Activated CD4-positive, alpha-beta T cell treated with anti-CD3 and anti-CD28 coated beads, Interleukin-2, amount 10 ng/mL, durations not matched to agents 24 days and 14 days (primary cell): Measurements from ENCODE around the gene EIF1AD. TPM values are rescaled to one million over a fixed set of nuclear protein-coding genes. Genes with fewer than 3 reads are reported as not detected.

Experiments used
- DNase-seq: peaks from one replicate; pipeline ENCODE4 v3.0.0; 2022
- H3K27ac Mint-ChIP-seq: one replicate; pipeline ENCODE4 v1.8.0; 2022; ENCODE audit warnings: mild to moderate bottlenecking, mixed read lengths
- H3K27me3 Mint-ChIP-seq: one replicate; pipeline ENCODE4 v1.8.0; 2022; ENCODE audit warnings: mixed read lengths
- H3K36me3 Mint-ChIP-seq: one replicate; pipeline ENCODE4 v1.8.0; 2022; ENCODE audit warnings: low read depth, mild to moderate bottlenecking, mixed read lengths
- H3K4me1 Mint-ChIP-seq: one replicate; pipeline ENCODE4 v1.8.0; 2021; ENCODE audit warnings: mixed read lengths
- H3K4me3 Mint-ChIP-seq: one replicate; pipeline ENCODE4 v1.8.0; 2022; ENCODE audit warnings: mild to moderate bottlenecking, moderate library complexity, mixed read lengths
- H3K9me3 Mint-ChIP-seq: one replicate; pipeline ENCODE4 v1.8.0; 2021; ENCODE audit warnings: mixed read lengths
- intact Hi-C: fragments of 100-400 bp; cut with micrococcal nuclease; formaldehyde crosslinking; loops from one replicate; pipeline ENCODE4 v1.15.1; 2023
- total RNA-seq: library from RNA; stranded (reverse); gene quantifications from 2 replicates; pipeline ENCODE4 v1.2.3, GENCODE V29; 2022

The EIF1AD gene
- total RNA-seq, 1 donor from 2014 or later: 64.9 TPM

GRCh38 chr11:65977621-65978390 is 24.2 kb downstream of the EIF1AD start:
- intact Hi-C loops: no loop called here
- DNase-seq: no peak
- H3K27me3 Mint-ChIP-seq: no peaks in the 10 kb centered on the region
- H3K27ac Mint-ChIP-seq: no peak overlapping the region
- H3K4me1 Mint-ChIP-seq: peaks cover 5% of the 10 kb centered on the region
- peaks cover 42% of the 10 kb centered on the region for H3K36me3 Mint-ChIP-seq
- no peaks in the 10 kb centered on the region for H3K9me3 Mint-ChIP-seq
- no peak overlapping the region for H3K4me3 Mint-ChIP-seq

DNA sequence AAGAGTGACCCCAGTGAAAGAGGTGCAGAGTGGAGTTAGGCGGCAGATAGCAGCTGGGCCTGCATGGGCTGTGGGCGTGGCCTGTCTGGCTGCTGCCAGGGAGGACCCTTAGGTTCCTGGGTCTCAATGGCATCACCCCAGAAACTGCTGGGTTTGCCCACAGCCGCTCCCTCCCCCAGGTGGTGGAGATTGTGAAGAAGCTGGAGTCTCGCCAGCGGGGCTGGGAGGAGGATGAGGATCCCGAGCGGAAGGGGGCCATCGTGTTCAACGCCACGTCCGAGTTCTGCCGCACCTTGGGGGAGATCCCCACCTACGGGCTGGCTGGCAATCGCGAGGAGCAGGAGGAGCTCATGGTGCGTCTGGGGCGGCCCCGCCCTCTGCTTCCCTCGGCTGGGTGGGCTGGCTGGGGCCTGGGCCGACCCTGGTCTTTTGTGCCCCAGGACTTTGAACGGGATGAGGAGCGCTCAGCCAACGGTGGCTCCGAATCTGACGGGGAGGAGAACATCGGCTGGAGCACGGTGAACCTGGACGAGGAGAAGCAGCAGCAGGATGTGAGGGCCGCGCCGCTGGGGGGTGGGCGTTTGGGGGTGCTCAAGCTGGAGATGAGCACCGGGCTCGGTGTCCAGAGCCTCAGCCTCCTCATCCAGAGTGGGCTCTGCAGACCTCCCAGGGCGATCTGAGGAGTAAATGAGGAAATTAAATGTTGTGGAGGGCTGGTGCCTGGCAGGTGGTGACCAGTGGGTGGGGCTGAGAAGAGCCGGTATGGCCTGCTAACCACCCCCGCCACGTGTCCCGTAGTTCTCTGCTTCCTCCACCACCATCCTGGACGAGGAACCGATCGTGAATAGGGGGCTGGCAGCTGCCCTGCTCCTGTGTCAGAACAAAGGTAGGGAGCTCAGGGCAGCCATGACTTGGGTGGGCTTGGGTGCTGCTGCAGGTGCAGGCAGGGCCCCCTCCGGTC is 25.5 kb downstream of the EIF1AD start:
- no peak for DNase-seq
- peaks cover 5% of the 10 kb centered on the region for H3K4me1 Mint-ChIP-seq
- intact Hi-C loops: no loop called here
- H3K27me3 Mint-ChIP-seq: no peaks in the 10 kb centered on the region
- H3K36me3 Mint-ChIP-seq: peaks cover 53% of the 10 kb centered on the region
- H3K27ac Mint-ChIP-seq: no peak overlapping the region
- no peaks in the 10 kb centered on the region for H3K9me3 Mint-ChIP-seq
- H3K4me3 Mint-ChIP-seq: no peak overlapping the region

- no peak overlapping the region for H3K4me3 Mint-ChIP-seq
- H3K27me3 Mint-ChIP-seq: no peaks in the 10 kb centered on the region
- intact Hi-C loops: no loop called here
- DNase-seq: no peak
- H3K36me3 Mint-ChIP-seq: peaks cover 53% of the 10 kb centered on the region
- H3K27ac Mint-ChIP-seq: no peak overlapping the region
- no peaks in the 10 kb centered on the region for H3K9me3 Mint-ChIP-seq
- H3K4me1 Mint-ChIP-seq: peaks cover 5% of the 10 kb centered on the region
Measured at GRCh38 chr11:65975771-65976170, 26.2 kb downstream of the EIF1AD start.

GRCh38 chr11:65973439-65974110 is 28.4 kb downstream of the EIF1AD start:
- H3K4me1 Mint-ChIP-seq: peaks cover 2% of the 10 kb centered on the region
- no peak overlapping the region for H3K27ac Mint-ChIP-seq
- no peak overlapping the region for H3K4me3 Mint-ChIP-seq
- no peaks in the 10 kb centered on the region for H3K27me3 Mint-ChIP-seq
- DNase-seq: no peak
- H3K9me3 Mint-ChIP-seq: no peaks in the 10 kb centered on the region
- intact Hi-C loops: no loop called here
- H3K36me3 Mint-ChIP-seq: peaks cover 59% of the 10 kb centered on the region

- Mint-ChIP-seq H3K9me3 (no peaks in the 10 kb centered on the region), H3K36me3 (peaks cover 61% of the 10 kb centered on the region), H3K27me3 (no peaks in the 10 kb centered on the region), H3K4me3 (no peak overlapping the region), H3K27ac (no peak overlapping the region), H3K4me1 (peaks cover 4% of the 10 kb centered on the region)
- intact Hi-C loops: no loop called here
- no peak for DNase-seq
Measured at GRCh38 chr11:65972116-65972515, 29.8 kb downstream of the EIF1AD start.

DNA sequence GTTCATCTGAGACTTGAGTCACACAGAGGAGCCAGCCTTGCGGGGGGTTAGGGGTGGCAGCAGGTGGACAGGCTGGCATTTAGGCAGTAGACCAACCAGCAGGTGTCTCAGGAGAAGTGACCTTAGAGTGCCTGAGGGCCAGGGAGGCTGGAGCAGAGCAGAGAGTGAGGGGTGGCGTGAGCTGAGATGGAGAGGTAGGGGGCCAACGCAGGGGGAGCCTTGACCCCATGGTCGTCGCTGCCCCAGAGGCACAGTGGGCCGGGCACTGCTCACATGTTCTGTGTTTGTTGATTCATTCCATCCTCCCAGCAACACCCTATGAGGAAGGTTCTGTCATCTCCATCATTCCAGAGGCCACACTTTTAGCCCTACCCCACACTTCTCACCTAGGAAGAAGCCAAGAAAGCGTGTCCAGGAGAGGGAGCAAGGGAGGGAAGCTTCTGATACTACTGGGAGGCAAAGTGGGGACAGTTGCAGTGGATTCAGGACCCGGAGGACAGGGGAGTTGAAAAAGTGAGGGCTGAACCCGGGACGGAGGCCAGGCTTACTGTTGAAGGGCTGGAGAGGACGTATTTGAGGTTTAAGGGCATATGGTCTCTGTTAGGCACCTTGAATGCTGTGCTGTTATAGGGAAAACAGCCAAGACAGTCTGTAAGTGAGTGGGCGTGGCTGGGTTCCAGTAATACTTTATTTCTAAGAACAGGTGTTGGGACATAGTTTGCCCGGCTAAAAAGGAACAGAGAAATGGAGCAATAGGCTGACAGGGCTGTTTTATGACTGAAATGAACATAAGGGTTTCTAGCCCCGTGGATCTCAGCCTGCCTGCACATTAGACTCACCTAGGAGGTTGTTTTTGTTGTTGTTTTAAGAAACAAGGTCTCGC is 33.1 kb downstream of the EIF1AD start:
- intact Hi-C loops: no loop called here
- Mint-ChIP-seq H3K27me3 (no peaks in the 10 kb centered on the region), H3K9me3 (no peaks in the 10 kb centered on the region), H3K4me3 (no peak overlapping the region), H3K27ac (no peak overlapping the region), H3K4me1 (peaks cover 6% of the 10 kb centered on the region), H3K36me3 (peaks cover 72% of the 10 kb centered on the region)
- DNase-seq: no peak

- Mint-ChIP-seq H3K9me3 (no peaks in the 10 kb centered on the region), H3K27ac (no peak overlapping the region), H3K4me1 (peaks cover 19% of the 10 kb centered on the region), H3K36me3 (peaks cover 70% of the 10 kb centered on the region), H3K4me3 (no peak overlapping the region), H3K27me3 (no peaks in the 10 kb centered on the region)
- intact Hi-C loops: no loop called here
- no peak for DNase-seq
Measured at GRCh38 chr11:65967329-65967934, 34.5 kb downstream of the EIF1AD start.

GRCh38 chr11:65965986-65966762 is 35.8 kb downstream of the EIF1AD start:
- intact Hi-C loops: no loop called here
- Mint-ChIP-seq H3K4me1 (peaks cover 25% of the 10 kb centered on the region), H3K27ac (no peak overlapping the region), H3K4me3 (no peak overlapping the region), H3K36me3 (peaks cover 68% of the 10 kb centered on the region), H3K27me3 (peaks cover 1% of the 10 kb centered on the region), H3K9me3 (no peaks in the 10 kb centered on the region)
- DNase-seq: no peak

GRCh38 chr11:65964906-65965305 is 37.1 kb downstream of the EIF1AD start:
- Mint-ChIP-seq H3K36me3 (peaks cover 61% of the 10 kb centered on the region), H3K27me3 (peaks cover 1% of the 10 kb centered on the region), H3K4me1 (peaks cover 30% of the 10 kb centered on the region), H3K4me3 (no peak overlapping the region), H3K9me3 (no peaks in the 10 kb centered on the region), H3K27ac (no peak overlapping the region)
- no peak for DNase-seq
- intact Hi-C loops: no loop called here

- peak overlapping the region; percentile 90 for H3K4me3 Mint-ChIP-seq
- H3K27ac Mint-ChIP-seq: peak overlapping the region; percentile 78
- H3K27me3 Mint-ChIP-seq: peaks cover 1% of the 10 kb centered on the region
- intact Hi-C loops: no loop called here
- H3K9me3 Mint-ChIP-seq: no peaks in the 10 kb centered on the region
- H3K36me3 Mint-ChIP-seq: peaks cover 43% of the 10 kb centered on the region
- H3K4me1 Mint-ChIP-seq: peaks cover 34% of the 10 kb centered on the region
- no peak for DNase-seq
Measured at GRCh38 chr11:65962141-65962564, 39.8 kb downstream of the EIF1AD start.

DNA sequence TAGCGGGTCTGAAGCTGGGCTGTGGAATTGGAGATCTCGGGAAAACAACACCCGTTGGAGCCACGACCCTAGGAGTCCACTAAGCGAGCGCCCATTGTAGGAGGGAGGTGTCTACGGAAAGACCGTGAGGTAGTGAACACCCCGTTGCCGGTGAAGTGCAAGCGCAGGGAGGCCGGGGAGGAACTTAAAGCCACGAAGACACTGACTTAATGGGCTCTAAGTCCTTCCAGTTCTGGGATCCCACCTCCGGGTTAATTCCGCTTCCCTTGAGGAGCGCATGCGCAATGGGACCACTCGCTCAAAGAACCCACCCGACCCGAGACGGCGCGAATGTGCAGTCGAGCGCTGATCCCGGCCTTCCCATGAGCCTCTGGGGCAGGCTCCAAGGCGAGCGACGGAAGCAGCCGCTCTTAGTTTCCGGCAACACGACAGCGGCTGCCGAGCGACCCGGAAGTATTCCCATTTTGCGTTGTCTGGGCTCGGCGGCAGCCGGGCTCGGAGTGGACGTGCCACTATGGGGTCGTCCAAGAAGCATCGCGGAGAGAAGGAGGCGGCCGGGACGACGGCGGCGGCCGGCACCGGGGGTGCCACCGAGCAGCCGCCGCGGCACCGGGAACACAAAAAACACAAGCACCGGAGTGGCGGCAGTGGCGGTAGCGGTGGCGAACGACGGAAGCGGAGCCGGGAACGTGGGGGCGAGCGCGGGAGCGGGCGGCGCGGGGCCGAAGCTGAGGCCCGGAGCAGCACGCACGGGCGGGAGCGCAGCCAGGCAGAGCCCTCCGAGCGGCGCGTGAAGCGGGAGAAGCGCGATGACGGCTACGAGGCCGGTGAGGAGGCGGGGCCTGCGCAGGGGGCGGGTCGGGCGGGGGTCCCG is 40.5 kb downstream of the EIF1AD start, which contains the start of gene SART1:
Gene SART1, plus strand, starts transcription at position 468 of the 874 bp plus-strand sequence. Its CDS starts 47 bp downstream, at position 515.
- Mint-ChIP-seq H3K4me1 (peaks cover 40% of the 10 kb centered on the region), H3K27me3 (peaks cover 1% of the 10 kb centered on the region), H3K4me3 (peak within 1 kb of the TSS; percentile 90)

More for the DNA sequence above, 40.5 kb downstream of the EIF1AD start, which contains the start of gene SART1:
- Mint-ChIP-seq H3K9me3 (no peaks in the 10 kb centered on the region), H3K36me3 (peaks cover 37% of the 10 kb centered on the region), H3K27ac (peak within 1 kb of the TSS; percentile 95)
- intact Hi-C loops: loop anchor here (1.0 to 2.0 kb wide), 6 partner anchors 33 to 102 kb away; partner anchors contain the start of genes BANF1, C11orf68, DRAP1 and EIF1AD
- peak; percentile 99 for DNase-seq
